HG02840 (cell line): ENCODE data around the gene SRRM5.
"Not testable (repeated sequence)": the region's sequence is repeated elsewhere in the genome, so short reads cannot be mapped to it uniquely, and the experiment has no call there.

Experiments used
- ATAC-seq: cut with Tn5 transposase; IDR thresholded peaks from one replicate; pipeline ENCODE4 v1.9.1; 2021; ENCODE audit warnings: mild to moderate bottlenecking, moderate library complexity, moderate number of reproducible peaks; ENCODE audit not compliant: unreplicated experiment, low FRiP score

SRRM5 gene

GRCh38 chr19:43635561-43635940 is 23.7 kb downstream of the SRRM5 start:
- ATAC-seq, result not testable (repeated sequence)

- ATAC-seq, result no peak
These were observed 24.3 kb downstream of the SRRM5 start for GRCh38 chr19:43636121-43636683.

GRCh38 chr19:43638214-43638994 is 26.5 kb downstream of the SRRM5 start:
- ATAC-seq, result no peak

GRCh38 chr19:43638995-43639518 is 27.2 kb downstream of the SRRM5 start:
- ATAC-seq, result no peak

- ATAC-seq, result no peak
These were observed 27.9 kb downstream of the SRRM5 start, which contains the start of gene CADM4 for GRCh38 chr19:43639519-43640423. CADM4 (minus strand) TSS chr19:43639850; CDS start chr19:43639790, 60 bp downstream.

- no peak for ATAC-seq
These were observed 28.5 kb downstream of the SRRM5 start for GRCh38 chr19:43640424-43640757.

- ATAC-seq, result no peak
These were observed 29.4 kb downstream of the SRRM5 start for GRCh38 chr19:43641333-43641732.

- no peak for ATAC-seq
These were observed 30.6 kb downstream of the SRRM5 start for GRCh38 chr19:43642531-43642930.

GRCh38 chr19:43643326-43643725 is 31.4 kb downstream of the SRRM5 start:
- ATAC-seq, result no peak

GRCh38 chr19:43644181-43644580 is 32.3 kb downstream of the SRRM5 start:
- no peak for ATAC-seq

- no peak for ATAC-seq
These were observed 36.7 kb downstream of the SRRM5 start for GRCh38 chr19:43648633-43649032.

- no peak for ATAC-seq
These were observed 37.6 kb downstream of the SRRM5 start for GRCh38 chr19:43649514-43649913.

- not testable (repeated sequence) for ATAC-seq
These were observed 38.4 kb downstream of the SRRM5 start for GRCh38 chr19:43650276-43650675.

GRCh38 chr19:43651758-43652545 is 40.1 kb downstream of the SRRM5 start:
- ATAC-seq, result no peak

GRCh38 chr19:43652546-43652874 is 40.6 kb downstream of the SRRM5 start:
- ATAC-seq, result no peak

GRCh38 chr19:43656436-43656835 is 44.5 kb downstream of the SRRM5 start:
- ATAC-seq, result no peak

- no peak for ATAC-seq
These were observed 46.1 kb downstream of the SRRM5 start for GRCh38 chr19:43658001-43658400.

GRCh38 chr19:43658494-43658893 is 46.6 kb downstream of the SRRM5 start:
- ATAC-seq, result no peak

- ATAC-seq, result no peak
These were observed 48.5 kb downstream of the SRRM5 start for GRCh38 chr19:43660301-43660970.

- no peak for ATAC-seq
These were observed 49.1 kb downstream of the SRRM5 start for GRCh38 chr19:43660971-43661360.
